ENCODE measurements around the gene KRT86. TPM values are rescaled to one million over a fixed set of nuclear protein-coding genes. Genes with fewer than 3 reads are reported as not detected.
"Not testable (repeated sequence)": the region's sequence is repeated elsewhere in the genome, so short reads cannot be mapped to it uniquely, and the experiment has no call there.

Gene KRT86
- polyA plus RNA-seq, 4 donors, result 0.08 to 0.25 TPM; not detected in 2

DNA sequence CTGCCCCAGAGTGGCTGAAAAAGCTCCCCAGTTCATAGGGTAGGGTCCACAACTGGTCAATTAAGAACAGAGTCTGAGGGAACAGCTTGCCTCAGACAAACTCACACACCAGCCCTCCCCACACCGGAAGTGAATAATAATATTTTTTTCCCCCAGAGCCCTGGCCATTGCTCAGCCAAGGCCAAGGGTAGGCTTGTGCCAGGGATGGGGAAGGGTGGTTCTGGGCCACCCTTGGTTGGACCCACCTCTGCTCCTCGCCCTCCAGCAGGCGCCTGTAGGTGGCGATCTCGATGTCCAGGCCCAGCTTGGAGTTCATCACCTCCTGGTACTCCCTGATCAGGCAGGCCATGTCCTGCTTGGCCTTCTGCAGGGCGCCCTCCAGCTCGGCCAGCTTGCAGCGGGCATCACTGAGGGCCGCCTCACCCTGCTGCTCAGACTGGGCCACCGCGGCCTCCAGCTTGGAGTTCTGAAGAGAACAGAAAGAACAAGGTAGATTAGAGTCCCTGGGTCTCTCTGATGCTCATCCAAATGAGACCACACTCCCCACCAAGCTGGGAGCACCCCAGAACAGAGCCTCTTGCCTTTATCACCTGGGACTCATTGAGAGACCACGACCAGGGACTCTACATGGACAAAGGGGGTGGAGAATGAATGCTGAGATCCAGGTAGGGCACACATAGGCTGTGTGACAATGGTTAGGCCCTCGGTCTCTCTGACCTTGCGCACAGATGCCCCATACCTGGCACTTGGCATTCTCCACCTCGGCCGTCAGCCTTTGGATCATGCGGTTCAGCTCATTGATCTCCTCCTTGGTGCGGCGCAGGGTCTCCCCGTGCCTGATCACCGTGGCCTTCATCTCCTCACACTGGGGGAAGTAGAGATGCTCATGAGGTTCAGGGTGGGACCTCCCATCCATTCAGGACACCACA lies 12.7 kb downstream of the KRT86 start:
- not testable (repeated sequence) for DNase-seq (ENCODE audit: low read depth in 4 of 4, low spot score in 2 of 4)

GRCh38 chr12:52287816-52288805 lies 13.7 kb downstream of the KRT86 start:
- DNase-seq (ENCODE audit: low read depth in 4 of 4, low spot score in 2 of 4), result not testable (repeated sequence)

GRCh38 chr12:52290483-52291134 lies 16.2 kb downstream of the KRT86 start:
- DNase-seq (ENCODE audit: low read depth in 4 of 4, low spot score in 2 of 4), result not testable (repeated sequence)

DNA sequence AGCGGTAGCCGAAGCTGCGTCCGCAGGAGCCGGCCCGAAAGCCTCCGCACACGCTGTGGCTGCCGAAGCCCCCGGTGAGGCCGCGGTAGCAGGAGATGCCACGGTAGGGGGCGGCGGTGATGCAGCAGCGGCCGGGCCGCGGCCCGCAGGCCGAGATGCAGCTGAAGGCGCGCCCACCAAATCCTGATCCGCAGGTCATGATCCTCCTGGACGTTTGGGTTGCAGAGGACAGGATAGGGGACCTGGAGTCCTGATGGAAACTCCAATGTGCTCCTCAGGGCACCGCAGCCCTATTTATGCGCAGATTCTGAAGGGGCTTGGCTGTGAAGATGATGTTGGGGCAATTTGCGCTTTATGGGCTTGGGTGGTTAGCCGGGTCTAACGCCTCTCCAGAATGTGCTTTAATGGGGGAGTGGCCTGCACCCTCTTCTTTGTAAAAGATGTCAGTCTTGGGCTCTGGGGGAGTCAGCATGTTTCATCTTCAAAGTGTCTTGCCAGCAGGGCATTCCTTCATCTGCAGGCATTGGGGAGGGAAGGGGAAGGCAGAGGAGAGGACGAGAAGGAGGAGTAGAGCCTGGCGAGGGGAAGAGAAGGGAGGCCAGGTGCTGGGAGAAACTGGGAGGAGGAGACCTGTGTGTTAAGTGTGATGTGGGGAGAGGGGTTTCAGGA lies 17.0 kb downstream of the KRT86 start, which contains the start of gene KRT81:
KRT81 (minus strand) TSS at position 268 of the 669 bp plus-strand sequence; CDS start at position 199, 69 bp downstream.
- no peak for DNase-seq (ENCODE audit: low read depth in 4 of 4, low spot score in 2 of 4)

DNA sequence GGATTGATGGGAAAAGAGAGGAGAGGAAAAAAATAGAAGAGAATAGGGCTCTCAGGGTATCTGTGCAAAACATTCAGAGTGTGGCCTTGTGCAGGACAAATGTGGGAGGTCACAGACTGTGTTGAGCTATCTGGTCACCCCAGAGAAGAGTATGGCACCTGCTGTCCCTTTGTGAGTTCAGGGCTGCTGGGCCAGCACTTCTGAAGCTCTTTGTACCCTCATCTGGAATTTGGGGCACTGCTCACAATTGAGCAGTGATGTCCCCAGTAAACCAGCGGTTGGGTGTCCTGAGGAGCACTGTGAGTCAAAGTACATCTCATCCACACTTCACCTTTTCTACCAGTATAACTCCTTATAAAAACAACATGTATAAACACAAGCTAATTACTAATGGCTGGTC lies 19.5 kb downstream of the KRT86 start:
- no peak for DNase-seq (ENCODE audit: low read depth in 4 of 4, low spot score in 2 of 4)

DNA sequence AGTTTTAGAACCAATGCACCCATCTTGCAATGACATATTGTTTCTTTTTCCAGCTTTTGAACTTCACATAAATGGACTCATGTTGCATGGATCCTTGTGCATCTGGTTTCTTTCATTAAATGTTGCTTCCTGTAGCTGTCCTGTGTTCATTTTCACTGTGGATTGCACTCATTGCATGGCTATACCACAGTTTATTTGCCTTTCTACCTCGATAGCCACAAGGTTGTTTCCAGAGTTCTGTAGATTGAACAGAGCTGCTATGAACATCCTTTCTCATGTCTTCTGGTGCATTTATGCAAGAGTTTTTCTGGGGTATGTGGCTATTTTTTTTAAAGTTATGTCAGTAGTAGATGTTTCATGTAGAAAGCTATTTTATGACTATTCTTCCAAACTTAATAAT lies 20.4 kb downstream of the KRT86 start:
- no peak for DNase-seq (ENCODE audit: low read depth in 4 of 4, low spot score in 2 of 4)

DNA sequence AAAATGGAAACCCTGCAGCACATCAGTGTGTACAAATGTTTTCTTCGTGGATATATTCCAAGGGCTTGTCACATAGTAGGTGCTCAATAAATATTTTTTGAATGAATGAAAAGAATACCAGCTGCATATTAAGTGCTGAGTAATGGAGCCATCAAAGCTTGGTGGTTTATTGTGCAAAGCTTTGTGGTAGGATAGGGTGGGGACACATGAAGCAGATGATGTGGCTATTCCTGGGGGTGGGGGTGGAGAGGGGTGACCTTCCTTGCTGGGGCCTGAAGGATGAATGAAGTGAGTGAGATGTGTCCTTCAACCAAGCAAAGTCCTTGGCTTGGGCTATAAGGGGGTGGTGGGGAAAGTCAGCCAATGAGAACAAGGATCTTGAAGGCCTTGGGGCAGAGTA lies 21.2 kb downstream of the KRT86 start:
- no peak for DNase-seq (ENCODE audit: low read depth in 4 of 4, low spot score in 2 of 4)

DNA sequence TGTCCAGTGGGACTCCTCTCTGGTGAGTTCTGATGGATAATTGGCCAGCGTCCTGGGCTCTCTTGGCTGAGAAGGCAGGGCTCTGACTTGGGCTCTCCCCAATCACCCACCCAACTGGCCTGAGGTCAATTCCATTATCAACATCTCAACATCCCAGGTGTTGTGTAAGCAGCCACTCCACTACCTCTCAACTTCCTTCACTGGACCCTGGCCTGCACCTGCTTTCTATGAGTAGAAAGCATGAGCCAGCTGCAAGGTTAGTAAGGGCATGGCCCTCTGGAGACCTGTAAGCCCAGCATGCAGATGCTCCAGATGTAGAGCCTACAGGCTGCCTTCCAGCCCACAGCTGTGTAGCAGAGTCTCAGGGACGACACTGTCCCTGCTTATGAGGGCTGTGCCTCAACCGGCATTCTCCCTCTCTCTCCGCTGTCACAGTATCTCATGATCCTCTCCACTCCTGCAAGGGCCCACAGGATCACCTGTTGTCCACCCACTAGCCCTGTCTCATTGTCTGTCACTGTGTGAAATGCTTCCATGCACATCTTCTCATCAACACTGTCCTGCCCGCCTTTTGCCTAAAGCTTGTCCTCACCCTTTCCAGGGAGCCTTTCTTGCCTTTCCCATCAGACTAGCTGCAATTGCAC lies 22.2 kb downstream of the KRT86 start:
- no peak for DNase-seq (ENCODE audit: low read depth in 4 of 4, low spot score in 2 of 4)

GRCh38 chr12:52298677-52299190 lies 24.3 kb downstream of the KRT86 start:
- DNase-seq (ENCODE audit: low read depth in 4 of 4, low spot score in 2 of 4), result no peak

DNA sequence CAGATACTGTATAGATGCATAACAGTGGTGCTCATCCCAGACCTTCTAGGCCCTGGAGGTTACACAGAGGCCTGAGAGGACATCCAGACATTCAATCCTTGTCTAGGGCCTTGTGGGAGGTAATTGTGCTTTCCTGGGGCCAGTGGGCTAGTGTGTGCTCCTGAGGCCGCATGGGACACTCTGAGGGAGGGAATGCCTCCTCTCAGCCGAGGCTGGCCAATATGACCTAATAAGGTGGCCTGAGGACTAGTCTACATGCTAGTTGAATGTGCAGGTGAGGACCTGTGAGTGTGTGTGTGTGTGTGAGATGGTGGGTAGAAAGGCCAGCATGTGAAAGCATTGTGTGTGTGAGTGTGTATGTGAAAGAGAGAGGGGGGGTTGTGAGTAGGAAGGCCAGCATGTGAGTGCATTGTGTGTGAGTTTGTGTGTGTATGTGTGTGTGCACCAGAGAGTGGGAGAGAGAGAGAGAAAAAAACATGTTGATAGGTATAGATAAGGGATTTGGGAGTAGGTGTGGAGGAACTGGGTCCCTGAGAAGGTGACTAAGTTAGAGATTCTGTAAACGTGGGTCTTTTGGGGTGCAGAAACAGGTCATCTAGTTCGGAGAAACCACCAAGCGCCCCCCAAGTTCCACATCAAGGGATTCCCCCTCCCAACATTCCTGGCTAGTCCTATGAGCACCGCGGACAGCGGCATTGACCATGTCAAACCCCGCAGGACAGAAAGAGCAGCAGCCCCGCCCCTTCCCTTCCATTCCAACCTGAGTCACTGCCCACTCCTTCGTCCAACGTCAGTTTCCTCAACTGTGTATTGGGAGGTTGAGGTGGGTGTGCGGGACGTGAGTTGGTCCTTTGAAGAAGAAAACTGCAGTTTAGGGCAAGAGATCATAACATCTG lies 26.6 kb downstream of the KRT86 start:
- no peak for DNase-seq (ENCODE audit: low read depth in 4 of 4, low spot score in 2 of 4)

- not testable (repeated sequence) for DNase-seq (ENCODE audit: low read depth in 4 of 4, low spot score in 2 of 4)
Measured at GRCh38 chr12:52301721-52302120, 27.3 kb downstream of the KRT86 start.

DNA sequence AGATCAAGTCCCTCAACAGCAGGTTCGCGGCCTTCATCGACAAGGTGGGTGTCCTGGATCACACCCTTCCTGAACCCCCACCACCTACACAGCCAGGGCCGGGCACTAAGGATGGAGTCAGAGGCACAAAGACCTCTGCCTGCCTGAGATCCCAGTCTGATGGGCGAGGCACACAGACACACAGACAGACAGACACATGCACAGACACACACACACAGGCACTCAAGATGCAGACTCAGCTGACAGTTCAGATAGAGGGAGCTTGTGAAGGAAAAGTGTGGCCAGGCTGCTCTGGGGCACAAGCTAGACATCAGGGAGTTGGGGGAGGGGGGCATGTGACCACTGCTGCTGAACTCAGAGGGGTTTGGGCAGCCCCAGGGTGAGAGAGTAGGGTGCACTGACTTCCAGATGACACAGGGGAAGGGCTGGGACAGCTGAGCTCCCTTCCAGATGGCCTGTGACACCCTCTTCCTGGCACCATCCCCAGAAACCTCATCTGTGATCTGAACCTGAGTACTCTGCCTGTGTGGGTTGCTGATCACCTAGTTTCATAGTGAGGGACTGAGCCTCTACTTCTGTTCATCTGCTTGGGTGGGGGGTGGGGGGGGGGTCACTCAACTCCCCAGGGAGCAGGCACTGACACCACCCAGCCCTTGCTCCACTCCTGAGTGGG lies 27.9 kb downstream of the KRT86 start:
- not testable (repeated sequence) for DNase-seq (ENCODE audit: low read depth in 4 of 4, low spot score in 2 of 4)

DNA sequence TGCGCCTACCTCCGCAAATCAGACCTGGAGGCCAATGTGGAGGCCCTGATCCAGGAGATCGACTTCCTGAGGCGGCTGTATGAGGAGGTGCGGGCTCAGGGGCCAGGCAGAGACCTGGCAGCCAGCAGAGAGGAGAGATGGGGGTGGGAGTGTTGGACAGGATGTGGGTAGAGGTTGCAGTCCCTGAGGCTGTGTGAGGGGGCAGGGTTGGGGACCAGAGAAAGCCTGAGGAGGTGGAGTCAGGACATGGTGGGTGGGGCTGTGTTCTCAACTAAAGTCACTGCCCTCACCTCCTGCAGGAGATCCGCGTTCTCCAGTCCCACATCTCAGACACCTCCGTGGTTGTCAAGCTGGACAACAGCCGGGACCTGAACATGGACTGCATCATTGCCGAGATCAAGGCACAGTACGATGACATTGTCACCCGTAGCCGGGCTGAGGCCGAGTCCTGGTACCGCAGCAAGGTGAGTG lies 30.5 kb downstream of the KRT86 start:
- DNase-seq (ENCODE audit: low read depth in 4 of 4, low spot score in 2 of 4), result not testable (repeated sequence)

DNA sequence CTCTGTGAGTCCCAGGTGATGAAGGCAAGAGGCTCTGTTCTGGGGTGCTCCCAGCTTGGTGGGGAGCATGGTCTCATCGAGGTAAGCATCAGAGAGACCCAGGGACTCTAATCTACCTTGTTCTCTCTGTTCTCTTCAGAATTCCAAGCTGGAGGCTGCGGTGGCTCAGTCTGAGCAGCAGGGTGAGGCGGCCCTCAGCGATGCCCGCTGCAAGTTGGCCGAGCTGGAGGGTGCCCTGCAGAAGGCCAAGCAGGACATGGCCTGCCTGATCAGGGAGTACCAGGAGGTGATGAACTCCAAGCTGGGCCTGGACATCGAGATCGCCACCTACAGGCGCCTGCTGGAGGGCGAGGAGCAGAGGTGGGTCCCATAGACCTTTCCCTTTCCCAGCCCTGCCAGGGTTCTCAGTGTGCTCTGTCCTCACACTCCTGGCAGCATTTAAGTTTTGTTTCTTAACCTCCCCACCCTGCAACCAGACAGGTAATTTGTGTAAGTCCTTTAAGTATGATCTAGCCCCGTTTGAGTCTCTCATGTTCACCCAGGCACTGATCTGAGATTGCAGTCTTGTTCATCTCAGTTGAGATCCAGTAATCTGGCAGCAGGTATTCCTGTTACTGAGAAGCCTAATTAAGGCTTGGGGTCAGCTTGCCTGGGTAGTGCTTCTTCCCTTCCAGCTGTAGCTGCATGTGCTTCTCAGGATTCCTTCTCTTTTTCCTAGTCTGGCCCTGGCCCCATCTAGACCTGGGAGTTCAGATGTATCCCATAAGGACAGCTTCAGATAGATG lies 31.7 kb downstream of the KRT86 start:
- no peak for DNase-seq (ENCODE audit: low read depth in 4 of 4, low spot score in 2 of 4)

DNA sequence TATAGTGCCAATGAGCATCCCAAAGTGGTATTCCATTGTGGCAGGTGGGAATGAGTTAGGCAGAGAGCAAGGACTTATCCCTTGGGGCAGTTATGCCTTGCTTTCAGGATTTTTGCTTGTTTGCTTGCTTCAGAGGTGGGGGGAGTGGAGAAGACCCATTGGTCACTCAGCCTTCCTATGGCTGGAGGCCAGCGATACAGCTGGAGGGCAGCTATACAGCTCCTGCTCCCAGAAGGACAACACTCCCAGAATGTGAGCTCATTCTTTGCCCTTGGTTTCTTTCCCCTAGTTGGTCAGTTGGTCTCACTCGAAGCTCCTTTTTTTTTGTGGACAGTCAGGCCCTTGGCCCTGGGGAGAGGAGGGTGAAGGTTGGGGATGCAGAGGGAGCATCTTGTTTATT lies 32.3 kb downstream of the KRT86 start:
- no peak for DNase-seq (ENCODE audit: low read depth in 4 of 4, low spot score in 2 of 4)
